BE2C (cell line): Measurements from ENCODE around the gene PKNOX2.

Experiments
- DNase-seq: peaks from one replicate; pipeline ENCODE4 v3.0.0-alpha.2; 2020
- H3K27me3 ChIP-seq: fragments of 250-450 bp; sonication (Bioruptor Pico); 2 replicates; pipeline ENCODE4 v1.5.1; 2020; ENCODE audit warnings: mild to moderate bottlenecking
- H3K36me3 ChIP-seq: fragments of 250-450 bp; sonication (Bioruptor Pico); 2 replicates; pipeline ENCODE4 v1.5.1; 2020; ENCODE audit warnings: mild to moderate bottlenecking
- H3K4me1 ChIP-seq: fragments of 250-450 bp; sonication (Bioruptor Pico); 2 replicates; pipeline ENCODE4 v1.5.1; 2020
- H3K4me3 ChIP-seq: 2 replicates; pipeline ENCODE4 v1.5.1; 2011; ENCODE audit warnings: low read depth, low read length
- H3K9me3 ChIP-seq: fragments of 250-450 bp; sonication (Bioruptor Pico); 2 replicates; pipeline ENCODE4 v1.5.1; 2020
- TF ChIP-seq, protein P1 (sequence below): IDR thresholded peaks from 2 replicates; pipeline ENCODE4 v1.5.1; 2012; ENCODE audit warnings: mild to moderate bottlenecking, low read depth, low read length

Gene PKNOX2

DNA sequence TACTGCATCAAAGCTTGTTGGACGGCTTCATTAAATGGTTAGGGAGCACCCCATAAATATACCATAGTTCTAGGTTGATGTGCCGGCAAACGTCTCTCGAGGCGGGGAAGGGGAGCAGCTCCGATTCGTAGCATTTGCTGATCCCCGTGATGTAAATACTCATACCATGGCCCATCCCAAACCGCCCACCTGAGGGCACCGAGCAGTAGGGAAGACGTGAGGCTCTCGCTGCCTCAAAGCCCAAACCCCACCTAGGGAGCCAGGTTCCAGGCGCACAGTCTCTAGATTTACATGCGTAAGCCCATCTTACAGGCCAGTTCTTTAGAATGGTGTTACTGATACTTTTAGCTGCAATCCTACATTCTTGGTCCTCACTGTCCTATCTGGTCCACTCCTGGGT, 207.5 kb downstream of the PKNOX2 start:
- Histone ChIP-seq H3K9me3 (no peaks in the 10 kb centered on the region), H3K4me1 (0 out of 2 replicates have a peak, but pooled peaks cover 7% of the 10 kb centered on the region), H3K27me3 (peaks cover 13% of the 10 kb centered on the region), H3K36me3 (no peaks in the 10 kb centered on the region), H3K4me3 (no peak overlapping the region)
- DNase-seq = no peak
- TF ChIP-seq, protein P1, sequence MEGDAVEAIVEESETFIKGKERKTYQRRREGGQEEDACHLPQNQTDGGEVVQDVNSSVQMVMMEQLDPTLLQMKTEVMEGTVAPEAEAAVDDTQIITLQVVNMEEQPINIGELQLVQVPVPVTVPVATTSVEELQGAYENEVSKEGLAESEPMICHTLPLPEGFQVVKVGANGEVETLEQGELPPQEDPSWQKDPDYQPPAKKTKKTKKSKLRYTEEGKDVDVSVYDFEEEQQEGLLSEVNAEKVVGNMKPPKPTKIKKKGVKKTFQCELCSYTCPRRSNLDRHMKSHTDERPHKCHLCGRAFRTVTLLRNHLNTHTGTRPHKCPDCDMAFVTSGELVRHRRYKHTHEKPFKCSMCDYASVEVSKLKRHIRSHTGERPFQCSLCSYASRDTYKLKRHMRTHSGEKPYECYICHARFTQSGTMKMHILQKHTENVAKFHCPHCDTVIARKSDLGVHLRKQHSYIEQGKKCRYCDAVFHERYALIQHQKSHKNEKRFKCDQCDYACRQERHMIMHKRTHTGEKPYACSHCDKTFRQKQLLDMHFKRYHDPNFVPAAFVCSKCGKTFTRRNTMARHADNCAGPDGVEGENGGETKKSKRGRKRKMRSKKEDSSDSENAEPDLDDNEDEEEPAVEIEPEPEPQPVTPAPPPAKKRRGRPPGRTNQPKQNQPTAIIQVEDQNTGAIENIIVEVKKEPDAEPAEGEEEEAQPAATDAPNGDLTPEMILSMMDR = no peak

DNA sequence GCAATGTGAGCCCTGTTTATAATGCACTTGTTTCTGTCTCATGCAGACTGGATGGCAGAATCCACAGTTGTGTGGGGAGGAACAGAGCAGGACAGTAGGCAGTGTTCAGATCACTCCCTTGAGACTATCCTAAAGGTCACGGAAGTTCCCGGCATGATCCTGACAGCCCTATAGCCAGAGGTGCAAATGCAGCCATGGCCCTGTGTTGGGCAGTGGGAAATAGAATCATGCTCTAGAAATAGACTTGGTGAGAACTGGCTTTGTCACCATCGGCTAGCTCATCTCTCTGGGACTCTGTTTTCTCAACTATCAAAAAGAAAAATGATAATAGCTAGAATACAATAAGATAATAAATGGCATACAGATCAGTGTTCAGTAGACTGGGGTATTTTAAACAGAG, 208.4 kb downstream of the PKNOX2 start:
- H3K9me3 ChIP-seq = no peaks in the 10 kb centered on the region
- no peaks in the 10 kb centered on the region for H3K36me3 ChIP-seq
- H3K4me1 ChIP-seq = 0 out of 2 replicates have a peak, but pooled peaks cover 7% of the 10 kb centered on the region
- DNase-seq = no peak
- H3K27me3 ChIP-seq = peaks cover 22% of the 10 kb centered on the region
- TF ChIP-seq, protein P1 = no peak
- H3K4me3 ChIP-seq = no peak overlapping the region

DNA sequence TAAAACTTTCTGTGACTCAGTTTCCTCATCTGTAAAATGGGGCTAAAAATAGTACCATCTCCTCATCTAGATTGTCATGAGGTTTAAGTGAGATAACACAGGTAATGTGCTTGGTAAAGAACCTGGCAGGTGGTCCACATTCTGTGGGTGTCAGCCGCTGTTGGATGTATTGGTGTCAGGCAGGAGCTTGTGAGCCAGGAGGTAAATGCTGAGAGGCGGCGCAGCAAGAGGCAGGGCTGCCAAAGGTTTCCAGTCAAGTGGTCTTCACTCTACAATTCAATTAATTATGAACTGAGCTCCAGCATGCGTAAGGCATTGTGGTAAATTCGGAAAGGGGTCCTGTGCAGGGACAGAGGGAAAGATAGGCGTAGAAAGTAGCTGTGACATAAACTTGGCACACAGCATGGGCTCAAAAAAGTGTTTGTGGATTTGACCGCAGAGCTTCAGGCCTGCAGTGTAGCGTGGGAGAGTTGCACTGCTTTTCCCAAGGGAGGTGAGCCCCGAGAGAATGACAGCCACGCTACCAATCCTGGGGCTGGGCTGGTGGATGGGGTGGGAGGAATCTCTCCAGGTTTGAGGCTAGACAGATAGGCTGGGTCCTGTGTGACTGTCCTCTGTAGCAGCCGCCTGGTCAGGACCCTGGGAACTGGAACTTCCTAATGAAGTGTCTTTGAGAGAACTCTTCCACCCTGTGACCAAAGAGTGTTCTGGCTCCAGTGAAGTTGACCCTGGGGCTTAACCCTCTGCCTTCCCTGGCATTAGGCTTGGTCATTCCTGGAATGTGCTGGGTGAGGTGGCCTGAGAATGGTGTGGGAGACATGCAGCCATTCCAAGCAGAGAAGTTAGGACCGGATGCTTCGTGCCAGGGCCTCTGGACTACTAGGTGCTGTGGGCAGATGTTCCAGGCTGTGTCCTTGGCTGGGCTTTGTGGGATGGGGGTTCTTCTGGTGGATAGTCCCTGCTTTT, 209.2 kb downstream of the PKNOX2 start:
- H3K4me3 ChIP-seq = no peak overlapping the region
- H3K27me3 ChIP-seq = peaks cover 30% of the 10 kb centered on the region
- H3K36me3 ChIP-seq = no peaks in the 10 kb centered on the region
- H3K9me3 ChIP-seq = no peaks in the 10 kb centered on the region
- DNase-seq = no peak
- TF ChIP-seq, protein P1 = no peak
- 0 out of 2 replicates have a peak, but pooled peaks cover 7% of the 10 kb centered on the region for H3K4me1 ChIP-seq

DNA sequence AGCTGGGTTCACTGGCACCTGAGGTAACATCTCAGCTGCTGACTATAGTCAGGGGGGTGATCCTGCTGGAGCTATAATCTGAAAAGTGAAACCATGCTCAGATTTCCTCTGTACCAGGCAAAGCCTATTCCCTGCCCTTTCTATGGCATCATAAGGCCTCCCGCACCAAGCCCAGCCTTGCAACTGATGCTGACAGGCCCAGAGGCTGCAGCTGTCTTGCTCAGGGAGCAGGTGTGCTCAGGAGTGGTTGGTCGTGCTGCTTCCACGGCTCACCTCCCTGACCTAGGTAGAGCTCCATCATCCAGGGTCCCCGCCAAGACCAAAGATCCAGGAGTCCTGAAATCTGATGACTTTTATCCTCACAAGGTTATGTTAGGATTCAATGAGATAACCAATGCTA, 209.8 kb downstream of the PKNOX2 start:
- Histone ChIP-seq H3K27me3 (peaks cover 35% of the 10 kb centered on the region), H3K9me3 (no peaks in the 10 kb centered on the region), H3K4me3 (no peak overlapping the region), H3K36me3 (no peaks in the 10 kb centered on the region), H3K4me1 (0 out of 2 replicates have a peak, but pooled peaks cover 7% of the 10 kb centered on the region)
- DNase-seq = no peak
- TF ChIP-seq, protein P1 = no peak

DNA sequence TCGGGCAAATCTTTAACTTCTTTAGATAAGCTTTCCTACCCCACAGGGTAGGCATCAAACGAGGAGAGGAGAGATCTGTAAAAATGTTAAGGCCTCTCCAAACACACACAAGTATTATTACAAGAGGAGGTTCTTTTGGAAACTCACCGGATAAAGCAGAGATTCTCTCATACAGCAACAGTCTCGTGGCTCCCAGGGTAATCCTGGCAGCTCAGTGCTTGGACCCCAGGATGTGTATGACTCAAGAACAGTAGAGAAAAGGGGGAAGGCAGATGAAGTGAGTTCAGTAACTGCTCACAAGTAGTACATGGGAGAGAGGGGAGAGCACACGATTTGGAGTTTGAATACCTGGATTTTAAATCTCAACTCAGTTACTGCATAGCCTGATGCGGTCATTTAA, 210.6 kb downstream of the PKNOX2 start:
- Histone ChIP-seq H3K36me3 (no peaks in the 10 kb centered on the region), H3K27me3 (peaks cover 38% of the 10 kb centered on the region), H3K4me3 (no peak overlapping the region), H3K9me3 (no peaks in the 10 kb centered on the region), H3K4me1 (0 out of 2 replicates have a peak, but pooled peaks cover 7% of the 10 kb centered on the region)
- no peak for DNase-seq
- TF ChIP-seq, protein P1 = no peak

DNA sequence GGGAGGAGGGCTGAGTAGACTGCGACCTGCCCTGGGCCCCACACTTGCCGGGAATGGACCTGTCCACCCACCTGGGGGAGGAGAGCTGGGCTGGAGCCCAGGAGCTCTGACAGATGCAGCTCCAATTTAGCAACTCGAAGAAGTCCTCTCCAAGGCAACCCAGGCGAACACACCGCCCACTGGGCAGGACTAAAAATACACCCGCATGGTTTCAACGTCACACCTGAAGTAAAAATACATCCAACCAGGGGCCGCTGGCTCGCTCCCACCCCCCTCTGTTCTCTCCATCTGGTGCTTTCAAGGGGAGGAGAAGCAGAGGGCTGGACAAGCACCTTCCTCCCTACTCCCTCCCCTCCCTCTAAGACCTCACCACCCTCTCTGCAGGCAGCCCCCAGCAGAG, 211.6 kb downstream of the PKNOX2 start:
- no peak overlapping the region for H3K4me3 ChIP-seq
- H3K36me3 ChIP-seq = no peaks in the 10 kb centered on the region
- TF ChIP-seq, protein P1 = no peak
- no peak for DNase-seq
- H3K4me1 ChIP-seq = no peaks in the 10 kb centered on the region
- H3K9me3 ChIP-seq = no peaks in the 10 kb centered on the region
- H3K27me3 ChIP-seq = peaks cover 40% of the 10 kb centered on the region
